Keratinocyte (primary cell): ENCODE results near the gene TRPC4AP.

Experiments
- CTCF ChIP-seq, 3 experiments: IDR thresholded peaks in 1 of 3; conservative IDR thresholded peaks in 1 of 3; optimal IDR thresholded peaks in 1 of 3; 2 replicates in 2 of 3; 3 replicates in 1 of 3; pipeline versions ENCODE3 to v1.5.1; 2011; ENCODE audit warnings: low read length in 3 of 3, mild to moderate bottlenecking in 3 of 3, moderate library complexity in 2 of 3, control low read depth in 1 of 3, inconsistent platforms in 1 of 3; ENCODE audit not compliant: insufficient read depth in 2 of 3; ENCODE audit errors: extremely low read depth in 1 of 3
- EZH2 ChIP-seq: IDR thresholded peaks from one replicate; pipeline ENCODE4 v1.6.1; 2012; ENCODE audit warnings: inconsistent platforms, mild to moderate bottlenecking, low read length, moderate library complexity

- TF ChIP-seq CTCF (optimal IDR thresholded peaks at IDR 0.05 in 1 of 3, IDR thresholded peaks at IDR 0.05 in 1 of 3, conservative IDR thresholded peaks at IDR 0.05 in 1 of 3; ENCODE audit: extremely low read depth in 1 of 3, insufficient read depth in 2 of 3, low read length in 3 of 3) = no peak
- TF ChIP-seq EZH2 = no peak
Observed at GRCh38 chr20:35133031-35133430, 40.4 kb upstream of the TRPC4AP start.
